ENCODE measurements around the gene TRIM56. TPM values are rescaled to one million over a fixed set of nuclear protein-coding genes. Genes with fewer than 3 reads are reported as not detected.
A peak's percentile ranks its signal among the peaks of the same experiment; 100 is the strongest.

The TRIM56 gene
- total and polyA plus RNA-seq, 2 of the 13 experiments (the other 11 are each of a cell fraction or from before 2014, with no cell fraction given), result 3.2 to 7.1 TPM

GRCh38 chr7:101108330-101108857, 23.1 kb downstream of the TRIM56 start (continued):
- peak; percentile 7; the same call in 1 of the 2 replicates for TF ChIP-seq HIC2 (CRISPR knock-in tag; IDR thresholded peaks at IDR 0.05; ENCODE audit: low read depth)
- TF ChIP-seq PCBP2 (optimal IDR thresholded peaks at IDR 0.05; ENCODE audit: low read depth, low read length, poor library complexity, severe bottlenecking), result no peak
- no peak for TF ChIP-seq NFAT5 (CRISPR knock-in tag; IDR thresholded peaks at IDR 0.05)
- no peak for TF ChIP-seq ZNF207 (IDR thresholded peaks at IDR 0.05; ENCODE audit: borderline replicate concordance)
- no peak for TF ChIP-seq MLXIP (CRISPR knock-in tag; IDR thresholded peaks at IDR 0.05; ENCODE audit: borderline replicate concordance)
- TF ChIP-seq ZNF83 (CRISPR knock-in tag; IDR thresholded peaks at IDR 0.05; ENCODE audit: borderline replicate concordance), result no peak
- TF ChIP-seq, protein P1, sequence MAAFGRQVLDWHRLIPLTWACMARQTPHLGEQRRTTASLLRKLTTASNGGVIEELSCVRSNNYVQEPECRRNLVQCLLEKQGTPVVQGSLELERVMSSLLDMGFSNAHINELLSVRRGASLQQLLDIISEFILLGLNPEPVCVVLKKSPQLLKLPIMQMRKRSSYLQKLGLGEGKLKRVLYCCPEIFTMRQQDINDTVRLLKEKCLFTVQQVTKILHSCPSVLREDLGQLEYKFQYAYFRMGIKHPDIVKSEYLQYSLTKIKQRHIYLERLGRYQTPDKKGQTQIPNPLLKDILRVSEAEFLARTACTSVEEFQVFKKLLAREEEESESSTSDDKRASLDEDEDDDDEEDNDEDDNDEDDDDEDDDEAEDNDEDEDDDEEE (CRISPR knock-in tag; IDR thresholded peaks at IDR 0.05), result no peak
- TF ChIP-seq TBX2 (CRISPR knock-in tag; IDR thresholded peaks at IDR 0.05; ENCODE audit: borderline replicate concordance), result peak; percentile 60
- TF ChIP-seq STAT5B (CRISPR knock-in tag; IDR thresholded peaks at IDR 0.05), result no peak
- no peak; the same call in 1 of the 2 replicates for TF ChIP-seq ZNF263 (CRISPR knock-in tag; IDR thresholded peaks at IDR 0.05)
- TF ChIP-seq, protein P2, sequence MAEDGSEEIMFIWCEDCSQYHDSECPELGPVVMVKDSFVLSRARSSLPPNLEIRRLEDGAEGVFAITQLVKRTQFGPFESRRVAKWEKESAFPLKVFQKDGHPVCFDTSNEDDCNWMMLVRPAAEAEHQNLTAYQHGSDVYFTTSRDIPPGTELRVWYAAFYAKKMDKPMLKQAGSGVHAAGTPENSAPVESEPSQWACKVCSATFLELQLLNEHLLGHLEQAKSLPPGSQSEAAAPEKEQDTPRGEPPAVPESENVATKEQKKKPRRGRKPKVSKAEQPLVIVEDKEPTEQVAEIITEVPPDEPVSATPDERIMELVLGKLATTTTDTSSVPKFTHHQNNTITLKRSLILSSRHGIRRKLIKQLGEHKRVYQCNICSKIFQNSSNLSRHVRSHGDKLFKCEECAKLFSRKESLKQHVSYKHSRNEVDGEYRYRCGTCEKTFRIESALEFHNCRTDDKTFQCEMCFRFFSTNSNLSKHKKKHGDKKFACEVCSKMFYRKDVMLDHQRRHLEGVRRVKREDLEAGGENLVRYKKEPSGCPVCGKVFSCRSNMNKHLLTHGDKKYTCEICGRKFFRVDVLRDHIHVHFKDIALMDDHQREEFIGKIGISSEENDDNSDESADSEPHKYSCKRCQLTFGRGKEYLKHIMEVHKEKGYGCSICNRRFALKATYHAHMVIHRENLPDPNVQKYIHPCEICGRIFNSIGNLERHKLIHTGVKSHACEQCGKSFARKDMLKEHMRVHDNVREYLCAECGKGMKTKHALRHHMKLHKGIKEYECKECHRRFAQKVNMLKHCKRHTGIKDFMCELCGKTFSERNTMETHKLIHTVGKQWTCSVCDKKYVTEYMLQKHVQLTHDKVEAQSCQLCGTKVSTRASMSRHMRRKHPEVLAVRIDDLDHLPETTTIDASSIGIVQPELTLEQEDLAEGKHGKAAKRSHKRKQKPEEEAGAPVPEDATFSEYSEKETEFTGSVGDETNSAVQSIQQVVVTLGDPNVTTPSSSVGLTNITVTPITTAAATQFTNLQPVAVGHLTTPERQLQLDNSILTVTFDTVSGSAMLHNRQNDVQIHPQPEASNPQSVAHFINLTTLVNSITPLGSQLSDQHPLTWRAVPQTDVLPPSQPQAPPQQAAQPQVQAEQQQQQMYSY (CRISPR knock-in tag; IDR thresholded peaks at IDR 0.05), result no peak
- TF ChIP-seq, protein P3, sequence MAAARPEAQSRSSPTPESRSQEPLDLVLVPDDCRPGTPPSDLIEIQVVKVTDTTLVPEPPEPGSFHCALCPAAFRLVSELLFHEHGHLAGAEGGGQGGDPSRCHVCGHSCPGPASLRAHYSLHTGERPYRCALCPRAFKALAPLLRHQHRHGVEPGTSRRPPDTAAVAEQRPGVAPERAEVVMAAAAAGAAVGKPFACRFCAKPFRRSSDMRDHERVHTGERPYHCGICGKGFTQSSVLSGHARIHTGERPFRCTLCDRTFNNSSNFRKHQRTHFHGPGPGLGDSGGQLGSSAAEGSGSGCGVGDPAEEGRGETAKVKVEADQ (CRISPR knock-in tag; IDR thresholded peaks at IDR 0.05; ENCODE audit: borderline replicate concordance), result no peak
